DOHH2 (cell line): ENCODE data around the gene TTC34.

Source experiments
- EZH2phosphoT487 ChIP-seq: fragments of 200-600 bp; sonication (generic); IDR thresholded peaks from 2 replicates; pipeline ENCODE4 v1.6.1; 2017; ENCODE audit warnings: borderline replicate concordance, mild to moderate bottlenecking, antibody characterized with exemption, low read length, moderate library complexity, mixed read lengths
- TF ChIP-seq, protein P1 (sequence below): fragments of 200-600 bp; sonication (generic); IDR thresholded peaks from one replicate; pipeline ENCODE4 v1.5.1; 2014; ENCODE audit warnings: antibody characterized with exemption, mild to moderate bottlenecking, low read depth, low read length; ENCODE audit not compliant: poor library complexity, severe bottlenecking

DNA sequence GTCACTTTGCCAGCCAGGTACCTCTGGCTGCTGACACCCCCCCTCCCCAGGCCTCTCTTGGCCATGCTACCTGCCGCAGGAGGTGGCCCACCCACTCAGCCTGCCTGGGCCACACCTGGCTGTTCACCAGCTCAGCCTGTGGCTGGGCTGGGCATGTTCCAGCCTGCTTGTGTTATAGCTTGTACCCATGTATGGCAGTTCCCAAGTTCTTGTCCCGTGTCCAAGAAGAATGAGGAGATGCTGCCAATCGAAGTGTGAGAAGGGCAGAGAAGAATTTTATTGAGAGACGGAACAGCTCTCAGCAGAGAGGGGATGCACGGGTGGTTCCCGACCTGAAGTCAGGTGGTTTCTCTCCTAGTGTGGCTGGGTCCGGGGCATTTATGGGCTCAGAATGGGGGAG, 164.8 kb downstream of the TTC34 start:
- TF ChIP-seq, protein P1, sequence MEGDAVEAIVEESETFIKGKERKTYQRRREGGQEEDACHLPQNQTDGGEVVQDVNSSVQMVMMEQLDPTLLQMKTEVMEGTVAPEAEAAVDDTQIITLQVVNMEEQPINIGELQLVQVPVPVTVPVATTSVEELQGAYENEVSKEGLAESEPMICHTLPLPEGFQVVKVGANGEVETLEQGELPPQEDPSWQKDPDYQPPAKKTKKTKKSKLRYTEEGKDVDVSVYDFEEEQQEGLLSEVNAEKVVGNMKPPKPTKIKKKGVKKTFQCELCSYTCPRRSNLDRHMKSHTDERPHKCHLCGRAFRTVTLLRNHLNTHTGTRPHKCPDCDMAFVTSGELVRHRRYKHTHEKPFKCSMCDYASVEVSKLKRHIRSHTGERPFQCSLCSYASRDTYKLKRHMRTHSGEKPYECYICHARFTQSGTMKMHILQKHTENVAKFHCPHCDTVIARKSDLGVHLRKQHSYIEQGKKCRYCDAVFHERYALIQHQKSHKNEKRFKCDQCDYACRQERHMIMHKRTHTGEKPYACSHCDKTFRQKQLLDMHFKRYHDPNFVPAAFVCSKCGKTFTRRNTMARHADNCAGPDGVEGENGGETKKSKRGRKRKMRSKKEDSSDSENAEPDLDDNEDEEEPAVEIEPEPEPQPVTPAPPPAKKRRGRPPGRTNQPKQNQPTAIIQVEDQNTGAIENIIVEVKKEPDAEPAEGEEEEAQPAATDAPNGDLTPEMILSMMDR, result no peak
- TF ChIP-seq EZH2phosphoT487, result no peak
